BJ (cell line): Measurements from ENCODE around the gene RFTN1. TPM values are rescaled to one million over a fixed set of nuclear protein-coding genes. Genes with fewer than 3 reads are reported as not detected.

Experiments used
- CTCF ChIA-PET: fragments of 350-600 bp; formaldehyde crosslinking; extraction: SDS; loops from one replicate; lab custom pipeline; 2021; ENCODE audit warnings: antibody characterized with exemption, inconsistent platforms; lab: Yijun Ruan, JAX
- POLR2A ChIA-PET: fragments of 300-600 bp; sonication (Branson Sonifier 250); formaldehyde crosslinking; extraction: SDS; loops from one replicate; lab custom pipeline; 2021; ENCODE audit warnings: antibody characterized with exemption; lab: Charles Lee
- DNase-seq: peaks from one replicate; pipeline ENCODE4 v3.0.0-alpha.2; 2011; ENCODE audit warnings: low read depth
- H3K27me3 ChIP-seq: 2 replicates; pipeline ENCODE4 v1.6.0; 2011; ENCODE audit warnings: low read length; ENCODE audit not compliant: control insufficient read depth, insufficient read depth
- H3K36me3 ChIP-seq: 2 replicates; pipeline ENCODE4 v1.5.1; 2011; ENCODE audit warnings: low read length; ENCODE audit not compliant: control insufficient read depth, insufficient read depth
- H3K4me3 ChIP-seq: 2 replicates; pipeline ENCODE4 v1.5.1; 2011; ENCODE audit warnings: low read depth, mild to moderate bottlenecking, control low read depth, low read length
- polyA plus RNA-seq: library from polyadenylated mRNA; depleted of rRNA; stranded (reverse); fragments of >200 nt; gene quantifications from 2 replicates; pipeline ENCODE4 v1.2.3, GENCODE V29; 2011
- TF ChIP-seq, protein P1 (sequence below): IDR thresholded peaks from 2 replicates; pipeline ENCODE4 v1.5.1; 2011; ENCODE audit warnings: low read depth, mild to moderate bottlenecking, control low read depth, inconsistent platforms, low read length, moderate library complexity; ENCODE audit not compliant: insufficient read depth

The RFTN1 gene
- polyA plus RNA-seq, 1 experiment: 49.0 TPM

GRCh38 chr3:16396202-16396601 is 117.3 kb downstream of the RFTN1 start:
- TF ChIP-seq, protein P1, sequence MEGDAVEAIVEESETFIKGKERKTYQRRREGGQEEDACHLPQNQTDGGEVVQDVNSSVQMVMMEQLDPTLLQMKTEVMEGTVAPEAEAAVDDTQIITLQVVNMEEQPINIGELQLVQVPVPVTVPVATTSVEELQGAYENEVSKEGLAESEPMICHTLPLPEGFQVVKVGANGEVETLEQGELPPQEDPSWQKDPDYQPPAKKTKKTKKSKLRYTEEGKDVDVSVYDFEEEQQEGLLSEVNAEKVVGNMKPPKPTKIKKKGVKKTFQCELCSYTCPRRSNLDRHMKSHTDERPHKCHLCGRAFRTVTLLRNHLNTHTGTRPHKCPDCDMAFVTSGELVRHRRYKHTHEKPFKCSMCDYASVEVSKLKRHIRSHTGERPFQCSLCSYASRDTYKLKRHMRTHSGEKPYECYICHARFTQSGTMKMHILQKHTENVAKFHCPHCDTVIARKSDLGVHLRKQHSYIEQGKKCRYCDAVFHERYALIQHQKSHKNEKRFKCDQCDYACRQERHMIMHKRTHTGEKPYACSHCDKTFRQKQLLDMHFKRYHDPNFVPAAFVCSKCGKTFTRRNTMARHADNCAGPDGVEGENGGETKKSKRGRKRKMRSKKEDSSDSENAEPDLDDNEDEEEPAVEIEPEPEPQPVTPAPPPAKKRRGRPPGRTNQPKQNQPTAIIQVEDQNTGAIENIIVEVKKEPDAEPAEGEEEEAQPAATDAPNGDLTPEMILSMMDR: no peak
- H3K36me3 ChIP-seq: no peaks in the 10 kb centered on the region; the same call in 1 of the 2 replicates
- no peak for DNase-seq
- H3K4me3 ChIP-seq: no peak overlapping the region
- ChIA-PET POLR2A (no interaction called here), CTCF (interaction anchor here (1.3 kb wide), 1 partner anchor 120 kb away, joined by 4 read pairs; no protein-coding TSS in a partner anchor)
- H3K27me3 ChIP-seq: no peaks in the 10 kb centered on the region

DNA sequence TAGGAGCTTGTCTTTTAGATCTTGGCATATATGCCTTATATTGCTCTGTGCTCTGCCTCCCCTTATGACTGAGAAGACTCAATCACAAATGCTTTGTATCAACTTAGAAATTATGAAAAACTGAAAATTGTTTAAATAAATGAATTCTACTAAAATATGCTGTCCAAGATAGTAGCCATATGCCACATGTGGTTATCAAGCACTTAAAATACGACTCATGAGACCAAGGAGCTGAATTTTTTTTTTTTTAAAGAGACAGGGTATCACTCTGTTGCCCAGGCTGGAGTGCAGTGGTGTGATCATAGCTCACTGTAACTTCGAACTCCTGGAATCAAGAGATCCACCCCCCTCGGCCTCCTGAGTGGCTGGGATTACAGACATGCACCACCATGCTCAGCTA is 118.3 kb downstream of the RFTN1 start:
- CTCF ChIA-PET: interaction anchor here (1.1 to 1.4 kb wide), 3 partner anchors 29 to 121 kb away, joined by 3 to 4 read pairs (median 4); no protein-coding TSS in a partner anchor
- DNase-seq: no peak
- no peaks in the 10 kb centered on the region; the same call in 1 of the 2 replicates for H3K36me3 ChIP-seq
- H3K27me3 ChIP-seq: no peaks in the 10 kb centered on the region
- POLR2A ChIA-PET: no interaction called here
- no peak overlapping the region for H3K4me3 ChIP-seq
- TF ChIP-seq, protein P1: no peak

GRCh38 chr3:16394639-16395038 is 118.9 kb downstream of the RFTN1 start:
- H3K27me3 ChIP-seq: no peaks in the 10 kb centered on the region
- H3K4me3 ChIP-seq: no peak overlapping the region
- CTCF ChIA-PET: interaction anchor here (1.1 to 1.4 kb wide), 2 partner anchors 28 to 104 kb away, joined by 3 to 4 read pairs; no protein-coding TSS in a partner anchor
- TF ChIP-seq, protein P1: no peak
- H3K36me3 ChIP-seq: no peaks in the 10 kb centered on the region; the same call in 1 of the 2 replicates
- no peak for DNase-seq
- POLR2A ChIA-PET: no interaction called here

DNA sequence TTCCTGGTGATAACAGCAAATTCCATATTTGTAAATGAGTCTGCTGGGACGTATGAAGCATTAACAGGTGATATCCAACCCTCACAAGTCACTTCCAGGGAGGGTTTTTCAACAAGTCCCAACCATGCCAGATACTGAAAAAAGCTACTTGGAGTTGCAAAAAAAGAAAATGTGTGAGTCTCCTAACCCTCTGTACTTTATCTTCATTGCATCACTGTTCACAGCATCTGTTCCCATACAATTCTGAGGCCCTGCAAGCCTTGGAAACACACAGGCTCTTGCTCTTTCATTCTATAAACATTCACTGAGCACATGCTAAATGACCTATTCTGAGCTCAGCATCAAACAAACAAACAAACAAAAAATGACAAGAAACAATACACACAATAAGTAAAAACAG is 120.8 kb downstream of the RFTN1 start:
- POLR2A ChIA-PET: no interaction called here
- no peak overlapping the region for H3K4me3 ChIP-seq
- H3K36me3 ChIP-seq: no peaks in the 10 kb centered on the region
- CTCF ChIA-PET: no interaction called here
- no peak for DNase-seq
- TF ChIP-seq, protein P1: no peak
- H3K27me3 ChIP-seq: no peaks in the 10 kb centered on the region

- CTCF ChIA-PET: no interaction called here
- no peak for DNase-seq
- Histone ChIP-seq H3K27me3 (no peaks in the 10 kb centered on the region), H3K4me3 (no peak overlapping the region), H3K36me3 (no peaks in the 10 kb centered on the region)
- POLR2A ChIA-PET: no interaction called here
- TF ChIP-seq, protein P1: no peak
Observed at GRCh38 chr3:16392065-16392464, 121.4 kb downstream of the RFTN1 start.
